Epithelial cell of esophagus (primary cell): ENCODE results near the gene UBE2D2.

Experiments
- DNase-seq: peaks from one replicate; pipeline ENCODE4 v3.0.0; 2010; ENCODE audit warnings: low read depth
- H3K4me3 ChIP-seq: 2 replicates; pipeline ENCODE4 v1.5.1; 2011; ENCODE audit warnings: mild to moderate bottlenecking, low read length, control low read depth
- TF ChIP-seq, protein P1 (sequence below): IDR thresholded peaks from 2 replicates; pipeline ENCODE4 v1.5.1; 2011; ENCODE audit warnings: low read depth, mild to moderate bottlenecking, low read length, control low read depth, inconsistent platforms; ENCODE audit not compliant: insufficient read depth; ENCODE audit errors: missing control alignments

The UBE2D2 gene

DNA sequence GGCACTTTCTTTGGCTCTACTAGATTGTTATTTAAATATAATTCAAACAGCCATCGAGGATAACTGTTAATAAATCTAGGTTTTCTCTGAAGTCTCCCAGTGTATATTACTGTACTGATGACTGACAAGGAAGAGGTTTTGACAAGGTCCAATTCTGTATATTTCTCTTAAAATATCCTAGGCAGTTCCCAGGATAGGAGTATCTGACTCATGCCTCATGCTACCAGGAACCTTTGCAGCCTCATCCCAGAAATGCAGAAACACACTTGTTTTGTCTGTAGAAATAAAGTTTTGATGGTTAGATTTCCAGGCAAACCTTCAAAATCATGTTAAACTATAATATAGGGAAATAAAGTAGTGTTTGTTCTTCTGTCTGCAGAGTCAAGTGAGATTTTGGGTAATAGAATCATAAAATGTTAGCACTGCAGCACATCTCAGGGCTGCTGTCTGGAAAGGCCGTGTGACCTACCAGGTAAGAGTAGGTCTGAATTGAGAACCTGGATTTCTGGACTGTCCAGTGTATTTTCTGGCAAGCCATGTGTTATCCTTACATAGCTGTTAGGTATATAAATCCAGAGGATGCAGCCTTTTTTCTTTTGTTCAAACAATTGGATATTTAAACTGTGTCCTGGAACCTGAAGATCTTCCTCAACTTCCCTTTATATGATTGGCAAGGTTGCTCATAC is 8.3 kb downstream of the UBE2D2 start:
- TF ChIP-seq, protein P1, sequence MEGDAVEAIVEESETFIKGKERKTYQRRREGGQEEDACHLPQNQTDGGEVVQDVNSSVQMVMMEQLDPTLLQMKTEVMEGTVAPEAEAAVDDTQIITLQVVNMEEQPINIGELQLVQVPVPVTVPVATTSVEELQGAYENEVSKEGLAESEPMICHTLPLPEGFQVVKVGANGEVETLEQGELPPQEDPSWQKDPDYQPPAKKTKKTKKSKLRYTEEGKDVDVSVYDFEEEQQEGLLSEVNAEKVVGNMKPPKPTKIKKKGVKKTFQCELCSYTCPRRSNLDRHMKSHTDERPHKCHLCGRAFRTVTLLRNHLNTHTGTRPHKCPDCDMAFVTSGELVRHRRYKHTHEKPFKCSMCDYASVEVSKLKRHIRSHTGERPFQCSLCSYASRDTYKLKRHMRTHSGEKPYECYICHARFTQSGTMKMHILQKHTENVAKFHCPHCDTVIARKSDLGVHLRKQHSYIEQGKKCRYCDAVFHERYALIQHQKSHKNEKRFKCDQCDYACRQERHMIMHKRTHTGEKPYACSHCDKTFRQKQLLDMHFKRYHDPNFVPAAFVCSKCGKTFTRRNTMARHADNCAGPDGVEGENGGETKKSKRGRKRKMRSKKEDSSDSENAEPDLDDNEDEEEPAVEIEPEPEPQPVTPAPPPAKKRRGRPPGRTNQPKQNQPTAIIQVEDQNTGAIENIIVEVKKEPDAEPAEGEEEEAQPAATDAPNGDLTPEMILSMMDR: no peak
- no peak overlapping the region for H3K4me3 ChIP-seq
- peak; percentile 18 for DNase-seq

- no peak overlapping the region for H3K4me3 ChIP-seq
Observed at GRCh38 chr5:139571543-139571942, 10.4 kb downstream of the UBE2D2 start.

DNA sequence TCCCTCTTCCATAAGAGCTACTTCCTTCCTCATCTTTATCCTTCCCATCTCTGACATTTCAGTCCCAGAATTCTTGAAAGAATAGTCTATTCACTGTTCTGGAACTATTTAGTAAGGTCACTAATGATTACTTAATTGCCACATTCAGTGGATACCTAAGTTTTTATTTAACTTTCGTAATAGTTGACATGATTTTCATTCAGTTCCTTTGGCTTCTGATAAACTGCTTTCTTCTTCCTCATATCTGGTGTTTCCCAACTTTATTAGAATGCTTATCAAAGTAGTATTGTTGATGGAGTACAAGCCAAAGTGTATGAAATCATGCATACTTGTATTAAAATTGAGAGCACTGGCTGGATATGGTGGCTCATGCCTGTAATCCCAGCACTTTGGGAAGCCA is 10.8 kb downstream of the UBE2D2 start:
- H3K4me3 ChIP-seq: no peak overlapping the region
- DNase-seq: no peak
- TF ChIP-seq, protein P1: no peak

More at GRCh38 chr5:139571543-139571942, 10.4 kb downstream of the UBE2D2 start:
- TF ChIP-seq, protein P1: no peak
- no peak for DNase-seq

DNA sequence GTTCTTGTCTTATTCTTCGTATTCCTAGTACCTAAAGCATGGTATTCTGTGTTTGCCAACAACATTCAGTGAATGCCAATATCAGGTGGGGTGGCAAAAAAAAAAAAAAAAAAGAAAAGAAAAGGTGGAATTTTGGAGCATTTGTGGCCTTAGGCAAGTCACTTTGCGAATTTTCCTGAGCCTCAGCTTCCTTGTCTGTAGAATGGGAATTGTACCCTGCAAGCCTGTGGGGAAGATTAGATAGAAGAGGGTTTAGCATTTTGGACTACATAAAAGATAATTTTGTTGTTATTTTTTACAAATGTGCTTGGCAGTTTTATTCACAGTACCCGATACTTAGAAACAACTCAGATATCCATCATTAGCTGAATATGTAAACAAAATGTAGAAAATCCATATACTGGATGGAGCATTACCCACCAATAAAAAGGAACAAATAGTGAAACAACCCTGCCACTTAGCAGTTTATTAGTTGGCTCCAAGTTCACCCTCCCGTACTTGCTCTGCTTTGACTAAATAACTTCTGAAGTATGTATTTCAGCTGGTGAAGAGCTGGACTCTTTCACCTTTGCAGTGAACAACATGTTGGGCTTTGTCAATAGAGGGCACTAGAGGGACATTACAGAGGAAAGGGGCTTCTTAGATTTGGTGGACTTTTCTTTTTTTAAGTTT is 13.6 kb downstream of the UBE2D2 start:
- H3K4me3 ChIP-seq: no peak overlapping the region
- DNase-seq: peak; percentile 45
- TF ChIP-seq, protein P1: peak; percentile 57

DNA sequence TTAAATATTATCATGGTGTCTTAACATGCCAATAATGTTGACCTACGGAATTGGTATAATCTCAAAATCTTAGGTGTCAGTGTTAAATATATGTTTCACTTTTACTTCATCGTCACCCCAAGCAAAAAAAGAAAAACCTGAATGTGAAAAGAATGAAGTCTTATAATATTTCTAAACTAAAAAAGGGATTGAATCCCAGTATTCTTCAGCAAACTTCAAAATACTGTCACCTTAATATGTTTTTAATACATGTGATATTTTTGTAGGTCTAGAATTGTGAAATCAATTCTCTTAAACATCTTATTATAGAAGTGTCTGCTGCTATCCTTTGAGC is 14.1 kb downstream of the UBE2D2 start:
- H3K4me3 ChIP-seq: no peak overlapping the region
- TF ChIP-seq, protein P1: no peak
- no peak for DNase-seq

- TF ChIP-seq, protein P1: no peak
- DNase-seq: no peak
- no peak overlapping the region for H3K4me3 ChIP-seq
Observed at GRCh38 chr5:139575751-139576150, 14.6 kb downstream of the UBE2D2 start.
